SK-N-SH (cell line): ENCODE measurements around the gene PSMB5. TPM values are rescaled to one million over a fixed set of nuclear protein-coding genes. Genes with fewer than 3 reads are reported as not detected.

Source experiments
- CTCF ChIA-PET: fragments of 300-600, 350-600 bp; formaldehyde crosslinking; extraction: SDS; loops from one replicate; lab custom pipeline; 2021; lab: Yijun Ruan, JAX
- POLR2A ChIA-PET: fragments of 350-600 bp; sonication (Branson Sonifier 250); formaldehyde crosslinking; extraction: SDS; loops from one replicate; lab custom pipeline; 2020; ENCODE audit warnings: antibody characterized with exemption, inconsistent platforms; lab: Yijun Ruan, JAX
- DNase-seq: peaks from one replicate; pipeline ENCODE4 v3.0.0; 2012
- H2AFZ ChIP-seq: fragments of 200-600 bp; sonication (generic); 2 replicates; pipeline ENCODE4 v1.8.1; 2016; ENCODE audit warnings: antibody characterized with exemption, mild to moderate bottlenecking, low read depth
- H3F3A ChIP-seq: fragments of 200-600 bp; sonication (generic); replicated peaks from 2 replicates; pipeline ENCODE3; 2016; ENCODE audit warnings: antibody characterized with exemption, mild to moderate bottlenecking; ENCODE audit not compliant: insufficient read depth
- H3K27ac ChIP-seq, 2 experiments: fragments of 200-500 bp in 1 of 2; fragments of 200-600 bp in 1 of 2; sonication (Bioruptor generic) in 1 of 2; sonication (generic), shearing (Covaris generic) in 1 of 2; 2 replicates each; pipeline versions ENCODE4 v1.5.1 to v1.6.1; 2014 to 2016; ENCODE audit warnings: low read depth in 2 of 2, inconsistent platforms in 1 of 2, low read length in 1 of 2, mild to moderate bottlenecking in 1 of 2, mixed read lengths in 1 of 2
- H3K27me3 ChIP-seq: fragments of 200-600 bp; sonication (generic), shearing (Covaris generic); 2 replicates; pipeline ENCODE4 v1.6.1; 2016; ENCODE audit warnings: mixed run types; ENCODE audit not compliant: insufficient read depth
- H3K36me3 ChIP-seq, 2 experiments: fragments of 200-500 bp in 1 of 2; fragments of 200-600 bp in 1 of 2; sonication (Bioruptor generic) in 1 of 2; sonication (generic) in 1 of 2; replicated peaks in 1 of 2; 2 replicates each; pipeline versions ENCODE3 to v1.5.1; 2014 to 2016; ENCODE audit warnings: low read length in 1 of 2, mild to moderate bottlenecking in 1 of 2; ENCODE audit not compliant: insufficient read depth in 2 of 2, control insufficient read depth in 1 of 2
- H3K4me1 ChIP-seq, 2 experiments: fragments of 200-500 bp in 1 of 2; fragments of 200-600 bp in 1 of 2; sonication (Bioruptor generic) in 1 of 2; sonication (generic), shearing (Covaris generic) in 1 of 2; 2 replicates each; pipeline versions ENCODE4 v1.5.1 to v1.6.1; 2014 to 2016; ENCODE audit warnings: low read depth in 1 of 2, low read length in 1 of 2, mixed run types in 1 of 2; ENCODE audit not compliant: insufficient read depth in 2 of 2, control insufficient read depth in 1 of 2
- H3K4me2 ChIP-seq: fragments of 200-600 bp; sonication (generic), shearing (Covaris generic); 2 replicates; pipeline ENCODE4 v1.6.1; 2017; ENCODE audit warnings: mixed run types
- H3K4me3 ChIP-seq, 2 experiments: fragments of 200-500 bp in 1 of 2; fragments of 200-600 bp in 1 of 2; sonication (Bioruptor generic) in 1 of 2; sonication (generic), shearing (Covaris generic) in 1 of 2; 2 replicates each; pipeline versions ENCODE4 v1.5.1 to v1.8.1; 2014 to 2016; ENCODE audit warnings: low read depth in 2 of 2, inconsistent platforms in 1 of 2, low read length in 1 of 2, mild to moderate bottlenecking in 1 of 2, mixed read lengths in 1 of 2, moderate library complexity in 1 of 2
- H3K79me2 ChIP-seq: fragments of 200-600 bp; sonication (generic); 2 replicates; pipeline ENCODE4 v1.8.1; 2017; ENCODE audit warnings: mild to moderate bottlenecking; ENCODE audit not compliant: insufficient read depth
- H3K9ac ChIP-seq: fragments of 200-600 bp; sonication (generic); 2 replicates; pipeline ENCODE4 v1.6.1; 2017; ENCODE audit warnings: mixed run types
- H3K9me2 ChIP-seq: fragments of 200-600 bp; sonication (generic); 2 replicates; pipeline ENCODE4 v1.6.1; 2017; ENCODE audit warnings: mixed run types
- H3K9me3 ChIP-seq: fragments of 200-600 bp; sonication (generic); 2 replicates; pipeline ENCODE4 v1.6.1; 2017; ENCODE audit warnings: mixed run types, mild to moderate bottlenecking, moderate library complexity
- H4K20me1 ChIP-seq: fragments of 200-600 bp; sonication (generic); 2 replicates; pipeline ENCODE4 v1.6.1; 2017; ENCODE audit warnings: mild to moderate bottlenecking, mixed run types; ENCODE audit not compliant: insufficient read depth
- CTCF ChIP-seq: fragments of 200-600 bp; sonication (generic); IDR thresholded peaks from 2 replicates; pipeline ENCODE4 v1.6.1; 2017; ENCODE audit warnings: antibody characterized with exemption, mild to moderate bottlenecking, moderate library complexity
- ELF1 ChIP-seq: IDR thresholded peaks from 2 replicates; pipeline ENCODE4 v1.4.0; 2012
- EP300 ChIP-seq, 2 experiments: IDR thresholded peaks; 2 replicates each; pipeline versions ENCODE4 v1.4.0 to v1.6.1; 2012; ENCODE audit warnings: borderline replicate concordance in 1 of 2, low read depth in 1 of 2, low read length in 1 of 2
- EZH2phosphoT487 ChIP-seq: fragments of 200-600 bp; sonication (generic); IDR thresholded peaks from 2 replicates; pipeline ENCODE4 v1.6.1; 2017; ENCODE audit warnings: low read depth, mixed run types, mild to moderate bottlenecking, antibody characterized with exemption, moderate library complexity, borderline replicate concordance
- FOXJ3 ChIP-seq: sonication (generic); formaldehyde crosslinking; IDR thresholded peaks from 2 replicates; pipeline ENCODE4 v1.5.1; 2020; ENCODE audit warnings: mild to moderate bottlenecking, missing genetic modification reagents
- FOXM1 ChIP-seq: IDR thresholded peaks from 2 replicates; pipeline ENCODE4 v1.4.0; 2012; ENCODE audit warnings: low read depth, mild to moderate bottlenecking
- GABPA ChIP-seq: IDR thresholded peaks from 2 replicates; pipeline ENCODE4 v1.4.0; 2012; ENCODE audit warnings: low read depth, mild to moderate bottlenecking
- GATA2 ChIP-seq: sonication (generic); formaldehyde crosslinking; IDR thresholded peaks from 2 replicates; pipeline ENCODE4 v1.5.0; 2020; ENCODE audit warnings: mild to moderate bottlenecking, missing genetic modification reagents
- IRF3 ChIP-seq: fragments of 150-350 bp; IDR thresholded peaks from 2 replicates; pipeline ENCODE4 v1.6.1; 2016; ENCODE audit warnings: mild to moderate bottlenecking, low read depth, low read length
- MXI1 ChIP-seq: IDR thresholded peaks from 2 replicates; pipeline ENCODE4 v1.6.1; 2012; ENCODE audit warnings: mild to moderate bottlenecking, low read depth, low read length, improper control_type of control experiment
- NFIC ChIP-seq: IDR thresholded peaks from 2 replicates; pipeline ENCODE4 v1.4.0; 2012; ENCODE audit warnings: borderline replicate concordance
- PBX3 ChIP-seq: IDR thresholded peaks from 2 replicates; pipeline ENCODE4; 2012
- RAD21 ChIP-seq: IDR thresholded peaks from 2 replicates; pipeline ENCODE4 v1.6.1; 2012; ENCODE audit warnings: mild to moderate bottlenecking, low read length
- RCOR1 ChIP-seq: fragments of 150-350 bp; IDR thresholded peaks from 2 replicates; pipeline ENCODE4 v1.6.1; 2017; ENCODE audit warnings: antibody characterized with exemption, low read length
- REST ChIP-seq: IDR thresholded peaks from 2 replicates; pipeline ENCODE4 v1.6.1; 2012; ENCODE audit warnings: mild to moderate bottlenecking, low read depth, low read length, moderate library complexity
- RFX5 ChIP-seq: IDR thresholded peaks from 2 replicates; pipeline ENCODE4 v1.6.1; 2012; ENCODE audit warnings: mild to moderate bottlenecking, improper control_type of control experiment, low read length
- SIN3A ChIP-seq: IDR thresholded peaks from 2 replicates; pipeline ENCODE4 v1.6.1; 2012; ENCODE audit warnings: low read depth, mild to moderate bottlenecking, low read length, moderate library complexity, borderline replicate concordance
- SMC3 ChIP-seq: IDR thresholded peaks from 2 replicates; pipeline ENCODE4 v1.6.1; 2012; ENCODE audit warnings: low read depth, low read length, improper control_type of control experiment
- TCF12 ChIP-seq: IDR thresholded peaks from 2 replicates; pipeline ENCODE4 v1.4.0; 2012
- TEAD4 ChIP-seq: IDR thresholded peaks from 2 replicates; pipeline ENCODE4 v1.4.0; 2012; ENCODE audit warnings: mild to moderate bottlenecking, borderline replicate concordance; ENCODE audit not compliant: insufficient read depth
- USF1 ChIP-seq: IDR thresholded peaks from 2 replicates; pipeline ENCODE4 v1.4.0; 2012; ENCODE audit warnings: low read depth, borderline replicate concordance
- USF2 ChIP-seq: fragments of 150-350 bp; IDR thresholded peaks from 2 replicates; pipeline ENCODE4 v1.6.1; 2017; ENCODE audit warnings: antibody characterized with exemption, low read length, low read depth, borderline replicate concordance
- YY1 ChIP-seq: IDR thresholded peaks from 2 replicates; pipeline ENCODE4 v1.4.0; 2012; ENCODE audit warnings: low read depth, mild to moderate bottlenecking
- WGBS: methylation state at CpG from one replicate; pipeline ENCODE4 v1.1.6; 2017; ENCODE audit warnings: low lambda C conversion rate; 5-methylcytosine and 5-hydroxymethylcytosine counted together
- polyA plus RNA-seq, 3 experiments: library from polyadenylated mRNA; depleted of rRNA; stranded (reverse); fragments of >200 nt; gene quantifications; 2 replicates each; pipeline ENCODE4 v1.2.3, GENCODE V29; 2012

The PSMB5 gene
- polyA plus RNA-seq, 1 of the 3 experiments (the other 2 are of a cell fraction) = 337 TPM

- Histone ChIP-seq H3K4me3 (peak overlapping the region in 1 of 2 experiments; percentile 82; a peak in 2 of 4 replicates), H3K9ac (peak overlapping the region; percentile 70), H3K9me2 (no peaks in the 10 kb centered on the region), H2AFZ (no peak overlapping the region), H3K27ac (peak overlapping the region; percentile 89 to 92), H3K9me3 (no peaks in the 10 kb centered on the region), H3K36me3 (peaks cover 16 to 27% of the 10 kb centered on the region in 2 experiments), H3K4me2 (peak overlapping the region; percentile 94), H4K20me1 (no peaks in the 10 kb centered on the region), H3F3A (peaks cover 36% of the 10 kb centered on the region), H3K4me1 (peaks cover 41 to 46% of the 10 kb centered on the region in 2 experiments), H3K79me2 (peaks cover 49% of the 10 kb centered on the region), H3K27me3 (no peaks in the 10 kb centered on the region)
- peak; percentile 47 for DNase-seq
- 7% methylated on average over 8 of the region's 8 CpGs for WGBS
- ChIA-PET CTCF (interaction anchor here (0.6 to 34.9 kb wide), 10 partner anchors 8 to 143 kb away, joined by 3 to 1566 read pairs (median 6); partner anchors contain the start of genes AJUBA, CDH24, HAUS4 and PRMT5), POLR2A (interaction anchor here (1.1 to 1.6 kb wide), 3 partner anchors 48 to 93 kb away, joined by 3 to 5 read pairs (median 5); partner anchors contain the start of gene PRMT5)
- TF ChIP-seq SMC3 (no peak), TEAD4 (peak; percentile 82), FOXM1 (no peak), EZH2phosphoT487 (no peak), PBX3 (peak; percentile 20; the same call in 1 of the 2 replicates), REST (no peak), YY1 (no peak), RCOR1 (no peak), EP300 (IDR thresholded peaks at IDR 0.05; ENCODE audit: borderline replicate concordance in 1 of 2, low read depth in 1 of 2, low read length in 1 of 2) (peak in 1 of 2 experiments; percentile 82; a peak in 1 of 4 replicates), SIN3A (no peak), ELF1 (no peak), IRF3 (no peak), GATA2 (CRISPR knock-in tag) (no peak), NFIC (peak; percentile 51), GABPA (no peak), USF1 (no peak), RAD21 (no peak), USF2 (no peak), TCF12 (no peak; the same call in 1 of the 2 replicates), MXI1 (no peak), CTCF (no peak), FOXJ3 (CRISPR knock-in tag) (no peak), RFX5 (no peak)
These were observed 56.8 kb downstream of the PSMB5 start for GRCh38 chr14:22977684-22978486.
